Measurements from ENCODE around the gene CENPL. TPM values are rescaled to one million over a fixed set of nuclear protein-coding genes. Genes with fewer than 3 reads are reported as not detected.
"Not testable (repeated sequence)": the region's sequence is repeated elsewhere in the genome, so short reads cannot be mapped to it uniquely, and the experiment has no call there.

The CENPL gene
- total RNA-seq, 5 donors from 2014 or later (not counting 1 experiment from before 2014, with no cell fraction given): 8.1 to 12.7 (median 10.3) TPM

DNA sequence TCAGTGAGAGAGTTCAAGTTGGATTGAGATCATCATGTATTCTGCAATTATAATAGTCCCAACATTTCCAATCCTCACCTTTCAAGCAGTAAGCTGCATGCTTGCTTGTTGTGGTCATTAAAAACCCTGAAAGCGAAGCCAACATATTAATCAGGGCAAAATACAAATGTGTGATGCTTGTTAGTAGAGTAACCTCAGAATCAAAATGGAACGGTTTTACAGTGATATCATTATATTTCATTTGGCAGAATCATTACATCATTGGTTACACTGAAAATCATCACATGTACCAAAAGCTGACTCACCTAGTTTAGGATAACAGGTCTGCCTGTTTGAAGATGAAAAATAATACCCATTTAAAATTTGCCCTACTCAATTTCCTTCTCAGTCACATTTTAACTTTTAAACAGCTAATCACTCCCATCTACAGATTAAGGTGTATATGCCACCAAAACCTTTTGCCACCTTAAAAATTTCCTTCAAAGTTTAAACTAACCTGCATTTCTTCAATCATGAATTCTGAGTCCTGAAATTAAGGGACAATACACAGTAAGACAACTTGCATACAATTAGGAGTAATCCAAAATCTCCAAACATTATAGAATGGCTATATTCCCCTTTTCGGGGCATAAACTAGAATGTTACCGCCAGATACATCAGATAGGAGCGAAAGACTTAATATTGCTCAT is 39.6 kb upstream of the CENPL start:
- Histone ChIP-seq H3K4me1 (ENCODE audit: control insufficient read depth in 1 of 2, extremely low read depth in 1 of 2, insufficient read depth in 2 of 2, low read length in 2 of 2) (peaks cover 23 to 26% of the 10 kb centered on the region in 2 experiments), H3K27me3 (replicated peaks in 1 of 2; ENCODE audit: control insufficient read depth in 2 of 2, extremely low read depth in 1 of 2, insufficient read depth in 2 of 2, low read length in 1 of 2) (no peaks in the 10 kb centered on the region), H3K27ac (ENCODE audit: low read length) (peak overlapping the region; percentile 25), H3K9me3 (no peaks in the 10 kb centered on the region), H3K4me3 (ENCODE audit: control insufficient read depth in 1 of 2, extremely low read depth in 1 of 2, low read length in 1 of 2) (no peak overlapping the region), H3K36me3 (ENCODE audit: control insufficient read depth in 2 of 2, extremely low read depth in 1 of 2, insufficient read depth in 1 of 2, low read length in 1 of 2) (peaks cover 16 to 54% of the 10 kb centered on the region in 2 donors)
- ChIA-PET CTCF (interaction anchor here in 1 of 2 donors (1.6 kb wide), 1 partner anchor 353 kb away, joined by 3 read pairs; no protein-coding TSS in a partner anchor), POLR2A (interaction anchor here (0.6 to 1.0 kb wide), 5 partner anchors 9 to 443 kb away, joined by 3 to 6 read pairs (median 3); no protein-coding TSS in a partner anchor)
- ATAC-seq (replicated peaks in 1 of 4) (no peak), DNase-seq (no peak)
- Mint-ChIP-seq H3K36me3 (peaks cover 43% of the 10 kb centered on the region), H3K4me3 (peak overlapping the region; percentile 57 to 96 (median 92)), H3K9me3 (no peaks in the 10 kb centered on the region), H3K4me1 (peaks cover 45 to 57% (median 47%) of the 10 kb centered on the region in 3 donors), H3K27me3 (no peaks in the 10 kb centered on the region), H3K27ac (peak overlapping the region; percentile 97 to 98)
- 83% methylated on average over 1 of the region's 5 CpGs for whole genome bisulfite sequencing (ENCODE audit: insufficient coverage)

DNA sequence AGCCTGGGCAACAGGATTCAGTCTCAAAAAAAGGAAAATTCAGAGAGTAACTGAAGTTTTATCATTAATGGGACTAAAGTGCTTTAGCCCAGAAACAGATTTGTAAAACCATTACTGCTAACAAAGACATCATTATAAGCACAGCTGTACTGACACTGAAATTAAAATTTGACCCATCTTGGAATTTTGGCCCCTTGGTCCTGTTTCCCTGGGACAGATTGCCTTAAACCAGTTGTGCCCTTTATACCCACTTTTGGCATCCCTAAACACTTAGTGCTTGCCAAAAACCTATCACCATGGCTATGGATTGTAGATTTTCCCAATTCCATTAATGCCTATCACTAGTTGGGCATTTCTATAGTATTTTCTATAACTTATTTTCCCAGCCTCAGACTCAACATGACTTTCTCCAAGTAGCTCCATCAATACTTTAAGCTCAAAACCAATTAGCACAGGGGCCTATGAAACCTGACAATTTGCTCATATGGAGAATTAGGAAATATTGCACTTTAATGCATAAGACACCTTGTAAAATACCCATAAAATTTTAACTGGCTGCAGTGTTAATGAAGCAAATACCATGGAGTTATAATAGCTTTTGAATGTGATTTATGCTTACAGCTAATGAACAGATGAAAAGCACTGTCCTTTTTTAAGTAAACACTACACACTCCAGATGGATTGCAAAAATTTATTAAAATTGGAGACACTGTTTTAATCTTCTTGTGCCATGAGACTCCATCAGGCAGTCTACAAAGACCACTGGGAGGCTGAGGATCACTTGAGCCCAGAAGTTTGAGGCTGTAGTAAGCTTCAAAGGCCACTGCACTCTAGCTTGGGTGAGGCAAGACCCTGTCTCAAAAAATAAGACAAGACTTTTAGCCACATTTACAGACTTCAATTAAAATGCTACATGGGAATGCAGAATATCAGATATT is 38.8 kb upstream of the CENPL start:
- H3K9me3 Mint-ChIP-seq: no peaks in the 10 kb centered on the region
- ATAC-seq (replicated peaks in 1 of 4) (no peak), DNase-seq (no peak)
- ChIA-PET POLR2A (interaction anchor here in 1 of 2 donors (0.6 to 1.0 kb wide), 3 partner anchors 12 to 442 kb away, joined by 3 to 4 read pairs (median 4); no protein-coding TSS in a partner anchor), CTCF (no interaction called here)
- H3K27me3 Mint-ChIP-seq: no peaks in the 10 kb centered on the region
- peaks cover 16 to 19% of the 10 kb centered on the region in 2 experiments for H3K4me1 ChIP-seq (ENCODE audit: control insufficient read depth in 1 of 2, extremely low read depth in 1 of 2, insufficient read depth in 2 of 2, low read length in 2 of 2)
- H3K27me3 ChIP-seq (replicated peaks in 1 of 2; ENCODE audit: control insufficient read depth in 2 of 2, extremely low read depth in 1 of 2, insufficient read depth in 2 of 2, low read length in 1 of 2): no peaks in the 10 kb centered on the region
- H3K9me3 ChIP-seq: no peaks in the 10 kb centered on the region
- H3K36me3 ChIP-seq (ENCODE audit: control insufficient read depth in 2 of 2, extremely low read depth in 1 of 2, insufficient read depth in 1 of 2, low read length in 1 of 2): peaks cover 16 to 57% of the 10 kb centered on the region in 2 donors
- H3K4me3 Mint-ChIP-seq: no peak overlapping the region
- H3K27ac Mint-ChIP-seq: peak overlapping the region; percentile 43 to 98
- no peak overlapping the region for H3K4me3 ChIP-seq (ENCODE audit: control insufficient read depth in 1 of 2, extremely low read depth in 1 of 2, low read length in 1 of 2)
- peaks cover 43% of the 10 kb centered on the region for H3K36me3 Mint-ChIP-seq
- H3K4me1 Mint-ChIP-seq: peaks cover 38 to 50% (median 40%) of the 10 kb centered on the region in 3 donors
- H3K27ac ChIP-seq (ENCODE audit: low read length): peak overlapping the region; percentile 21

DNA sequence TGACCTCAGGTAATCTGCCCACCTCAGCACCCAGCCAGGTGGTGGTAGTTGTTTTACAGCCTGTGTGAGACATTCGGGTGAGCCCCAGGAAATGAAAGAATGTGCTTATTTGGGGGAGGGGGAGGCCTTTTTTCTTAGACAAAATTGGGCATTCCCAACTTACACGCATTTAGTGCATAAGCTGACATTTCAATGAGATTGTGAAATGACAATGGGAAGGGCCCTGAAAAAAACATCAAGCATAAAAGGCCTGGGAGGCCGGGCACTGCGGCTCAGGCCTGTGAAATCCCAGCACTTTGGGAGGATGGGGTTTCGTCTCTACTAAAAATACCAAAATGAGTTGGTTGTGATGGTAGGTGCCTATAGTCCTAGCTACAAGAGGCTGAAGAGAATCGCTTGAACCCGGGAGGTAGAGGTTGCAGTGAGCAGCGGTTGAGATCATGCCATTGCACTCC is 38.1 kb upstream of the CENPL start:
- Mint-ChIP-seq H3K9me3 (no peaks in the 10 kb centered on the region), H3K36me3 (peaks cover 48% of the 10 kb centered on the region), H3K27me3 (no peaks in the 10 kb centered on the region), H3K27ac (peak overlapping the region in 1 of 2 donors; percentile 58), H3K4me1 (peaks cover 38 to 50% (median 40%) of the 10 kb centered on the region in 3 donors), H3K4me3 (no peak overlapping the region)
- Histone ChIP-seq H3K9me3 (no peaks in the 10 kb centered on the region), H3K4me3 (ENCODE audit: control insufficient read depth in 1 of 2, extremely low read depth in 1 of 2, low read length in 1 of 2) (no peak overlapping the region), H3K27ac (ENCODE audit: low read length) (no peak overlapping the region), H3K27me3 (replicated peaks in 1 of 2; ENCODE audit: control insufficient read depth in 2 of 2, extremely low read depth in 1 of 2, insufficient read depth in 2 of 2, low read length in 1 of 2) (no peaks in the 10 kb centered on the region), H3K4me1 (ENCODE audit: control insufficient read depth in 1 of 2, extremely low read depth in 1 of 2, insufficient read depth in 2 of 2, low read length in 2 of 2) (peaks cover 16 to 19% of the 10 kb centered on the region in 2 experiments), H3K36me3 (ENCODE audit: control insufficient read depth in 2 of 2, extremely low read depth in 1 of 2, insufficient read depth in 1 of 2, low read length in 1 of 2) (peaks cover 16 to 57% of the 10 kb centered on the region in 2 donors)
- POLR2A ChIA-PET: interaction anchor here in 1 of 2 donors (0.7 to 1.0 kb wide), 2 partner anchors 11 to 36 kb away, joined by 3 to 4 read pairs; no protein-coding TSS in a partner anchor
- CTCF ChIA-PET: no interaction called here
- ATAC-seq (replicated peaks in 1 of 4) (no peak), DNase-seq (no peak)
- 47% methylated on average over 3 of the region's 8 CpGs for WGBS (ENCODE audit: insufficient coverage)

DNA sequence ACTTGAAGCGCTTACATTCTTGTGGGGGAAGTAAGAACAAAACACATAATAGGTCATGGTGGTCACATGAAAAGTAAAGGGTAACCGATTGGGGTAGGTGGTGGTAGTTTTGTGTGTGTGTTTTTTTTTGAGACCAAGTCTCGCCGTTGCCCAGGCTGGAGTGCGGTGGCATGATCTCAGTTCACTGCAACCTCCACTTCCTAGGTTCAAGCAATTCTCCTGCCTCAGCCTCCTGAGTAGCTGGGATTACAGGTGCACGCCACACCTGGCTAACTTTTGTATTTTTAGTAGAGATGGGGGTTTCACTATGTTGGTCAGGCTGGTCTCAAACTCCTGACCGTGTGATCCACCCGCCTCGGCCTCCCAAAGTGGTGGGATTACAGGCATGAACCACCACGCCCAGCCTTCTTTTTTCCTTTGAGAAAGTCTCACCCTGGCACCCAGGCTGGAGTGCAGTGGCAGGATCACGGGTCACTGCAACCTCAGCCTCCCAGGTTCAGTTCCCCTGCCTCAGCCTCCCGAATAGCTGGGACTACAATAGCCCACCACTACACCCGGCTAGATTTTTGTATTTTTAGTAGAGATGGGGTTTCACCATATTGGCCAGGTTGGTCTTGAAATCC is 37.6 kb upstream of the CENPL start:
- POLR2A ChIA-PET: interaction anchor here (0.5 to 1.0 kb wide), 4 partner anchors 18 to 1106 kb away, joined by 3 to 4 read pairs (median 3); no protein-coding TSS in a partner anchor
- not testable (repeated sequence) for H3K9me3 Mint-ChIP-seq; ATAC-seq (replicated peaks in 1 of 4); H3K27ac ChIP-seq (ENCODE audit: low read length); H3K4me3 Mint-ChIP-seq; H3K9me3 ChIP-seq; DNase-seq; H3K27me3 Mint-ChIP-seq; H3K27me3 ChIP-seq (replicated peaks in 1 of 2; ENCODE audit: control insufficient read depth in 2 of 2, extremely low read depth in 1 of 2, insufficient read depth in 2 of 2, low read length in 1 of 2); H3K4me3 ChIP-seq (ENCODE audit: control insufficient read depth in 1 of 2, extremely low read depth in 1 of 2, low read length in 1 of 2)
- Histone ChIP-seq H3K36me3 (ENCODE audit: control insufficient read depth in 2 of 2, extremely low read depth in 1 of 2, insufficient read depth in 1 of 2, low read length in 1 of 2) (peaks cover 16 to 60% of the 10 kb centered on the region in 2 donors), H3K4me1 (ENCODE audit: control insufficient read depth in 1 of 2, extremely low read depth in 1 of 2, insufficient read depth in 2 of 2, low read length in 2 of 2) (peaks cover 14 to 16% of the 10 kb centered on the region in 2 experiments)
- CTCF ChIA-PET: interaction anchor here in 1 of 2 donors (0.7 kb wide), 1 partner anchor 1198 kb away, joined by 3 read pairs; no protein-coding TSS in a partner anchor
- Mint-ChIP-seq H3K4me1 (peaks cover 37 to 45% (median 40%) of the 10 kb centered on the region in 3 donors), H3K27ac (peak overlapping the region in 1 of 2 donors; percentile 75), H3K36me3 (peaks cover 52% of the 10 kb centered on the region)
- WGBS (ENCODE audit: insufficient coverage): 85% methylated on average over 3 of the region's 13 CpGs

DNA sequence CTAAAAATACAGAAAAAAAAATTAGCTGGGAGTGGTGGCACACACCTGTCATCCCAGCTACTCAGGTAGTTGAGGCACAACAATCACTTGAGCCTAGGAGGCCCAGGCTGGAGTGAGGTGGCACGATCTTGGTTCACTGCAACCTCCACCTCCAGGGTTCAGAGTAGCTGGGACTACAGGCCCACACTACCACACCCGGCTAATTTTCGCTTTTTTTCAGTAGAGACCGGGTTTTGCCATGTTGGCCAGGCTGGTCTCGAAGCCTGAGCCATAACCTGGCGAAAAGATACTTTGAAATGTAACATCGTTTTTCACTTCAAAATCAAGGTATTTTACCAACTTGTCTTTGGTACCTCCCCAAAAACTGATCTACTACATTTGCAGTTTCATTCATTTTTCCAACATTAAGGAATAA is 37.1 kb upstream of the CENPL start:
- Mint-ChIP-seq H3K27me3 (no peaks in the 10 kb centered on the region), H3K9me3 (no peaks in the 10 kb centered on the region), H3K4me1 (peaks cover 32 to 40% (median 36%) of the 10 kb centered on the region in 3 donors), H3K4me3 (no peak overlapping the region), H3K27ac (peak overlapping the region in 1 of 2 donors; percentile 75), H3K36me3 (peaks cover 50% of the 10 kb centered on the region)
- ATAC-seq (replicated peaks in 1 of 4) (no peak), DNase-seq (no peak)
- Histone ChIP-seq H3K4me1 (ENCODE audit: control insufficient read depth in 1 of 2, extremely low read depth in 1 of 2, insufficient read depth in 2 of 2, low read length in 2 of 2) (peaks cover 9 to 15% of the 10 kb centered on the region in 2 experiments), H3K9me3 (no peaks in the 10 kb centered on the region), H3K27ac (ENCODE audit: low read length) (no peak overlapping the region), H3K36me3 (ENCODE audit: control insufficient read depth in 2 of 2, extremely low read depth in 1 of 2, insufficient read depth in 1 of 2, low read length in 1 of 2) (peaks cover 16 to 64% of the 10 kb centered on the region in 2 donors), H3K4me3 (ENCODE audit: control insufficient read depth in 1 of 2, extremely low read depth in 1 of 2, low read length in 1 of 2) (no peak overlapping the region), H3K27me3 (replicated peaks in 1 of 2; ENCODE audit: control insufficient read depth in 2 of 2, extremely low read depth in 1 of 2, insufficient read depth in 2 of 2, low read length in 1 of 2) (no peaks in the 10 kb centered on the region)
- POLR2A ChIA-PET: interaction anchor here (0.5 to 0.7 kb wide), 3 partner anchors 13 to 30 kb away, joined by 3 to 4 read pairs (median 3); no protein-coding TSS in a partner anchor
- CTCF ChIA-PET: interaction anchor here (0.6 to 0.7 kb wide), 2 partner anchors 885 to 1198 kb away, joined by 3 read pairs; no protein-coding TSS in a partner anchor
- 84% methylated on average over 6 of the region's 7 CpGs for WGBS (ENCODE audit: insufficient coverage)

All from T-cell (primary cell).